WERI-Rb-1 (cell line): Measurements from ENCODE around the gene NSL1.

ENCODE experiments used
- DNase-seq: peaks from one replicate; pipeline ENCODE4 v3.0.0-alpha.2; 2020
- H3K27ac ChIP-seq: fragments of 250-450 bp; sonication (Bioruptor Pico); 2 replicates; pipeline ENCODE4 v1.5.1; 2020; ENCODE audit warnings: mild to moderate bottlenecking, moderate library complexity
- H3K27me3 ChIP-seq: fragments of 250-450 bp; sonication (Bioruptor Pico); 2 replicates; pipeline ENCODE4 v1.5.1; 2021; ENCODE audit warnings: mild to moderate bottlenecking, low read depth, moderate library complexity; ENCODE audit not compliant: insufficient read depth, severe bottlenecking
- H3K36me3 ChIP-seq: fragments of 250-450 bp; sonication (Bioruptor Pico); 2 replicates; pipeline ENCODE4 v1.5.1; 2020; ENCODE audit warnings: mild to moderate bottlenecking, moderate library complexity
- H3K4me3 ChIP-seq: 2 replicates; pipeline ENCODE4 v1.5.1; 2011; ENCODE audit warnings: low read depth, mild to moderate bottlenecking, control low read depth, low read length
- H3K9me3 ChIP-seq: fragments of 250-450 bp; sonication (Bioruptor Pico); 2 replicates; pipeline ENCODE4 v1.5.1; 2021; ENCODE audit warnings: mild to moderate bottlenecking, moderate library complexity; ENCODE audit not compliant: severe bottlenecking
- TF ChIP-seq, protein P1 (sequence below): IDR thresholded peaks from 2 replicates; pipeline ENCODE4 v1.5.1; 2011; ENCODE audit warnings: low read depth, mild to moderate bottlenecking, control low read depth, inconsistent platforms, low read length

Gene NSL1

GRCh38 chr1:212702672-212703071, 88.9 kb downstream of the NSL1 start:
- DNase-seq: no peak
- TF ChIP-seq, protein P1, sequence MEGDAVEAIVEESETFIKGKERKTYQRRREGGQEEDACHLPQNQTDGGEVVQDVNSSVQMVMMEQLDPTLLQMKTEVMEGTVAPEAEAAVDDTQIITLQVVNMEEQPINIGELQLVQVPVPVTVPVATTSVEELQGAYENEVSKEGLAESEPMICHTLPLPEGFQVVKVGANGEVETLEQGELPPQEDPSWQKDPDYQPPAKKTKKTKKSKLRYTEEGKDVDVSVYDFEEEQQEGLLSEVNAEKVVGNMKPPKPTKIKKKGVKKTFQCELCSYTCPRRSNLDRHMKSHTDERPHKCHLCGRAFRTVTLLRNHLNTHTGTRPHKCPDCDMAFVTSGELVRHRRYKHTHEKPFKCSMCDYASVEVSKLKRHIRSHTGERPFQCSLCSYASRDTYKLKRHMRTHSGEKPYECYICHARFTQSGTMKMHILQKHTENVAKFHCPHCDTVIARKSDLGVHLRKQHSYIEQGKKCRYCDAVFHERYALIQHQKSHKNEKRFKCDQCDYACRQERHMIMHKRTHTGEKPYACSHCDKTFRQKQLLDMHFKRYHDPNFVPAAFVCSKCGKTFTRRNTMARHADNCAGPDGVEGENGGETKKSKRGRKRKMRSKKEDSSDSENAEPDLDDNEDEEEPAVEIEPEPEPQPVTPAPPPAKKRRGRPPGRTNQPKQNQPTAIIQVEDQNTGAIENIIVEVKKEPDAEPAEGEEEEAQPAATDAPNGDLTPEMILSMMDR: no peak
- H3K4me3 ChIP-seq: no peak overlapping the region
- no peaks in the 10 kb centered on the region for H3K36me3 ChIP-seq
- H3K27me3 ChIP-seq: peaks cover 35% of the 10 kb centered on the region
- no peak overlapping the region for H3K27ac ChIP-seq
- no peaks in the 10 kb centered on the region for H3K9me3 ChIP-seq

GRCh38 chr1:212701910-212702309, 89.7 kb downstream of the NSL1 start:
- DNase-seq: no peak
- Histone ChIP-seq H3K4me3 (no peak overlapping the region), H3K36me3 (no peaks in the 10 kb centered on the region), H3K27ac (no peak overlapping the region), H3K27me3 (peaks cover 35% of the 10 kb centered on the region), H3K9me3 (no peaks in the 10 kb centered on the region)
- TF ChIP-seq, protein P1: no peak

DNA sequence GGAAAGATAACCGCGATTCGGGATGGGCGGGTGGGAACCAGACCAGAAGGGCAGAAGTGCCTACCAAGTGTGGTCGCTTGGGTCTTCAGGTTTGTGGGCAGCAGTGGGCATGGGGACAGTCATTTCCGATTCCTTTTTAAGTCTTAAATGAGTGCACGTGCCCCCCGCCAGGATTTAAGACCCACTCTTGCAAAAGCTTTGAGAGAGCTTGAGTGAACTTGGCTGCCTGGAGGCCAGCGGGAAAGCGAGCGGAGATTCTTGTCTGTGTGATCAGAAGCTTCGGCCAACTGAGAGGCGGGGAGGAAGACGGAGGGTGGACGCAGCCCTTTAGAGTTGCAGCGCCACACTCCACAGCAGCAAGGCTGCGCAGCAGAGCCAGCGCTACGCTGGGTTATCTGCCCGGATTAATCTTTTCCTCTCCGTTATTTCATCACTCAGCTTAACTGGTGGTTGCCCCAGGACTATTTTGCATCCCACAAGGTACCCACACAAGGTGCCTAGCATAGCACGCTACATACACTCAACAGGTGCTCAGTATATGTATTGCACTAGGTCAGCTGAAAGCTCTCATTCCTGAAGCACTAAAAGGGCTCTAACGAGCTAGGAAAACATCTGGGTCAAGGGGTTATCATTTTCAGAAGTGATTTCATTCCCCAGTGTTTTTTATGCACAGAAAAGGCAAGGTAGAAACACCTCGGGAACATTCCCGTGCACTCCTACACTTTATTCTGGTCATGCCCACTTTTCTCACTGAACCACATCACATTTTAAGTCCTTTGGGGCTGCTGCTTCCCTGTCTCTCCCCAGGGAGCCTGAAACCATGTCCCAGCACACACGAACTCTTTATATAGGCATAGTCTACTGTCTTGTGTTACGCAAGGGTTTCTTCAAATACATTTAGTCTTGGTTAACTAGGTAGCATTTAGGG, 90.4 kb downstream of the NSL1 start:
- DNase-seq: peak; percentile 71
- TF ChIP-seq, protein P1: peak; percentile 36; the same call in 1 of the 2 replicates
- H3K27me3 ChIP-seq: peaks cover 35% of the 10 kb centered on the region
- H3K9me3 ChIP-seq: no peaks in the 10 kb centered on the region
- peak overlapping the region; percentile 51 for H3K4me3 ChIP-seq
- no peaks in the 10 kb centered on the region for H3K36me3 ChIP-seq
- H3K27ac ChIP-seq: no peak overlapping the region

- peak; percentile 39 for DNase-seq
- Histone ChIP-seq H3K9me3 (no peaks in the 10 kb centered on the region), H3K36me3 (no peaks in the 10 kb centered on the region), H3K27me3 (peaks cover 35% of the 10 kb centered on the region), H3K4me3 (peak overlapping the region; percentile 51), H3K27ac (no peak overlapping the region)
- TF ChIP-seq, protein P1: no peak
Measured at GRCh38 chr1:212700223-212700891, 91.2 kb downstream of the NSL1 start.

GRCh38 chr1:212699625-212700222, 91.9 kb downstream of the NSL1 start, which contains the start of gene BATF3:
Gene BATF3, minus strand, starts transcription at chr1:212699840. Its CDS starts 78 bp downstream, at chr1:212699762.
- peak within 1 kb of the TSS; percentile 51 for H3K4me3 ChIP-seq
- H3K9me3 ChIP-seq: no peaks in the 10 kb centered on the region
- H3K27me3 ChIP-seq: peaks cover 35% of the 10 kb centered on the region
- no peak within 1 kb of the TSS for H3K27ac ChIP-seq
- no peaks in the 10 kb centered on the region for H3K36me3 ChIP-seq
- TF ChIP-seq, protein P1: no peak
- peak; percentile 48 for DNase-seq
